Left kidney (tissue), 2 donors: ENCODE results near the gene NOTCH2. TPM values are rescaled to one million over a fixed set of nuclear protein-coding genes. Genes with fewer than 3 reads are reported as not detected.
A peak's percentile ranks its signal among the peaks of the same experiment; 100 is the strongest.

Source experiments
- DNase-seq: peaks from one replicate; pipeline ENCODE4 v3.0.0-alpha.2; 2013
- polyA plus RNA-seq: library from polyadenylated mRNA; unstranded; fragments of 120-200 nt; gene quantifications from one replicate; pipeline ENCODE4 v1.2.1, GENCODE V29; 2013; ENCODE audit not compliant: insufficient read length

NOTCH2 gene
- polyA plus RNA-seq, 1 donor = 172 TPM

DNA sequence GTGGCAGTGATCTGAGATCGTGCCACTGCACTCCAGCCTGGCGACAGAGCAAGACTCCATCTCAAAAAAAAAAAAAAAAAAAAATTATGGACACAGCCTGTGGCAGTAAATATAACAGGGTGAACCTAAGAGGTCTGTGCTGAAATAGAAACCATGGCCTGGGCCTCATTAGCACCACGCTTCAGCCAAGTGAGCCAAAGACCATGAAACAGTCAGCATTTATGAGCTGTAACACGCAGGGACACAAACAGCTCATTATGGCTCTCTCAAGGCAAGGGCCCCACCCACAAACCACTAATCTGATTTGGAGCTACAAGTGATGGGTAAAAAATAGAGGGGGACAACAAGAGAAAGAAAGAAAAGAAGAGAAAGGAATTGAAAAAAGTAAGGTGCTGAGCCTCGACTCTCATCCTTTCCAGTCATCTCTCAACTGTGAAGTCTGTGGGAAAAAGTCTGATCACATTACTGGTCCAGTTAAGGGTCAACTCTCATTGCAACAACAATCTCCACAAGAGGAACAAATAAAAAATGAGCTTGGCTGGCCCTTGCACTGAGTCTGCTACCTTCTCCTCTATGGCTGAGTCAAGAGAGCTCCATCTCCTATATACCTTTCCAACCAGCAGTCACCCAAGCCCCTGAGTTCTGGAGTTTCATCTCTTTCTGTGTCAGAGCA, 93.7 kb downstream of the NOTCH2 start:
- DNase-seq = peak; percentile 33

- DNase-seq = no peak
These were observed 94.5 kb downstream of the NOTCH2 start for GRCh38 chr1:119975006-119975405.

DNA sequence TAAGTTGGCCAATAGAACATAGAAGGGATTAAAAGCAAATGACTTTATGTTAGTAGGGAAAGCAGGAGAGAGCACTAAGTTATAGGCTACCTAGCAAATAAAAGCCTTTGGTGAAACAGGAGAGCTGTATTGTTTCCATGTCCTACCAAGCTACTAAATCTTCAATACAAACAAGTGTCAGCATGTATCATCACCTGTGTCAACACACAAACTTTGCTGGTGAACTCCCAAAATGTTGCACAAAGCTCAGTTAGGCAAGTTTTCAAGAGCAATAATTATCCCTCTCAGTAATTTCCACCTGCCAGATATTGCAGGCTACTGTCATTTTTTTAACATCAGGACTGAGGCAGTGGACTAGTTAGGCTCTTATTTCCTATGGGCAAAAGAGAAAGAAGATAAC, 95.4 kb downstream of the NOTCH2 start:
- no peak for DNase-seq

GRCh38 chr1:119971710-119972570, 97.5 kb downstream of the NOTCH2 start:
- DNase-seq = no peak

DNA sequence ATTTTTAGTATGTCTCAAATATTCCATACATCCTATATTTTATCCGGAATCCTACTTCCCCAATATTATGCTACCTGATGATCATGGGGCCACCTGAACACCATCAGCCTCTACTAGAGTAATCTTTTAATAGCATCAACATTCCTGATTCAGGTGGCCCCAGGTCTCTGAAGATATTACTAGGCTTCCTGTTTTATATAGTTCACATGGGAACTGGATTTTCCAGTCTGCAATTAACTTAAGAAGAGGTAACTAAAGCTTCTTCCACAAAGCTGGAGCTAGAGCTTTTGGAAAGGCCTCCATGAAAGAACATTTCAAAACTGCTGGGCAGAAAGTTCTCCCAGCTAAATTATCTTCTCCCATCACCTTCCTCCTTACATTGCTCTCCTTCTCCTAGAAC, 100.9 kb downstream of the NOTCH2 start:
- DNase-seq = no peak

GRCh38 chr1:119968068-119968492, 101.4 kb downstream of the NOTCH2 start:
- peak; percentile 34 for DNase-seq

DNA sequence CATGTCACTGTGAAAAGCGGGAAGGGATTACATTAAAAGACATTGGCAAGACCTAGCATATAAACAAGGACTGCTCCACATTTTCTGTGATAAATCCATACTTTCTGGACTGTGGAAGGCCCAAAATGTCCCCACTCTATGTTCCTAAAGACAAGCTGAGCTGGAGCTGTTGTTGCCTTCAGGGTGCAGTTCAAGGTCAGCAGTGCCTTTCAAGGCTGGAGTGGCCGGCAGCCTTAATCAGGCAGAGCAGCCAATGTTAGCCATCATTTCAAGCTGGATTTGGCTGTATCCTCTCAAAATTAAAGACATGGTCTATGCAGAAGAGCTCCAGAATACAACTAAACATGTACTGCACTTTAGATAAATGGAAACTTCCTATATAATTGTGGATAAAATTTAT, 102.8 kb downstream of the NOTCH2 start:
- DNase-seq = no peak

DNA sequence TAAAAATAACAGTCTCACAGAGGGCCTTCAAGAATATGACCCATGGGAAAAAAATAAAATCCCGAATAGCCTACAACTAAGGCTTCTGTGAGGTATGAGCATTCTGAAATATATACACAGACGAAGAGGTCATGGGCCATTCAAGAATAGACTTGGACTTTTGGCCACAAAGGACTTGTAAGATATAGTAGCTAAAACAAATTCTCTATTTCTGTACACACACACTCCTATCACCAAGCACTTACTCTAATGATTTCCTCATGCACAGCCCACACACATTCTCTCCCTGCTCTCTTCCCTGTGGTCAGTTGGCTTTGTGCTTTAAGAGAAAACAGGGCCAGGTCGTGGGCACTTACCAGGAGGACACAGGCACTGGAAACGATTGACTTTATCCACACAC, 103.4 kb downstream of the NOTCH2 start:
- DNase-seq = no peak

DNA sequence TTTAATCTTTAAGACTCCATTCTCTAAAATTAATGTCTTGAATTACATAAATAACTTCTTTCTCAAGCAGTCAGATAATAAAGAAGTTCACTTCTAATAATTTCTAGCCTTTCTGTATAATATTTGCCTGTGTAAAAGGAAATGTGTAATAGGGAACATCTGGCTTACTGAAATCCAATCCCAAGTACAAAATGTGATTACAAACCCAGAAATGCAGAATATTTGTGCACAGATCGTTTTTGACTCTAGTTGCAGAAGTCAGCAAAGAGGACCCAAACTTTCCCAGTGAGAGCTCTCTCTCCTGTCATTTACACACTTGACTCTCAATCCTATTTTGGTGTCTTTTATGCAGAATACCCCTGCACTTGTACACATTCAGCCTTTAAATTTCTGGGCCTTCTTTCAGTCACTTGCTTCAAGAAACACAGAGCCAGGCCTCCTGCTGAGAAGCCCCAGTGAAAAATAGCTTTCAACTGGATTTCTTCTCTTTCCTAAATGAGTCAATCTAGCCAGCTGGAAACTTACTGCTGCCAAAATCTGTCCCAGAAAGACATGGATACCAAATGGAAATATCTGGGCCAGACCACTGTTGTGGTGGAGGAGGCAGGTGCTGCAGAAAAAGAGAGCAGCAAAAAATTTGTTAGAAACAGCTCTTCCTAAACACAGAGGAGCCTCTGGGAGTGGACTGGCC, 104.6 kb downstream of the NOTCH2 start:
- no peak for DNase-seq

DNA sequence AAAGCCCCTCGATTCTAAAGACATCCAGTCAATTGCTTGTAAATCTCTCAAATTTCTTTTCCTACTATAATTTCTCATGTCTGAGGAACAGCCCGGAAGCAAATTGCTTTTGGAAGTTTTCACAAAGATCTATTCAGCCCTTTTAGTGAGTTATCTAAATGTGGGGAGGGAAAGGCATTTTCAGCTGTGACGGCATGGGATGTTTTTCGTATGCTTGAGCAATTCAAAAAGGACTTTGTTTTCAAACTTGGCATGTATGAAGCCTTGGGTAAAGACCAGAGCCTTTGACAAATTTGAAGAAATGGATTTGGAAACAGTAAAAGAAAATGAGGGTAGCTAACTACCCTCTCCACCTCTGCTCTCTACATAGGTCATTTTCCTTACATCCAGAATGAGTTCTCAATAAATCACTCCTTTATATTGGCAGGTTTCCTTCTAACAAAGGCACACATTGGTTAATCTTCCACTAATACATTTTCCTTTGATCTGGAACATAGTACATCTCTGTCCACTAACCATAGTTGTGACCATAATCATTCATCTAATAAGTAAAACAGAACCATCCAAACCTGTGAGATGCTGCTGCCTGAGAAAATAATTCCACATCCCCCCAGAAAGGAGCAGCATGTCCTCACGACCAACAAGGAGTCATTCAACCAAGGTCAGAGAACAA, 107.0 kb downstream of the NOTCH2 start:
- DNase-seq = no peak

DNA sequence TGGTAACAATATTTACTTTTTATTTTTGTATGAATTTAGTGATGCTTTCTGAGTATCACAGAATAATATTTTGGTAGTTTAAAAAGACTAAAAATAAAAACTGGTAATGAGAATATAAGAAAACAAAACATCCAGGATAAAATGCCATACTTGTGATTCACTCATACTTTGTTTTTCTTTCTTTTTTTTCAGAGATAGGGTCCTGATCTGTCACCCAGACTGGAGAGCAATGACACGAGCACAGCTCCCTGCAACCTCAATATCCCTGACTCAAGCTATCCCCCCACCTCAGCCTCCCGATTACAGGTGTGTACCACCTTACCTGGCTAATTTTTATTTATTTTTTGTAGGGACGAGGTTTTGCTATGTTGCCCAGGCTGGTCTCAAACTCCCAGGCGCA, 109.0 kb downstream of the NOTCH2 start:
- DNase-seq = no peak

GRCh38 chr1:119959268-119960220, 109.9 kb downstream of the NOTCH2 start:
- DNase-seq = no peak

DNA sequence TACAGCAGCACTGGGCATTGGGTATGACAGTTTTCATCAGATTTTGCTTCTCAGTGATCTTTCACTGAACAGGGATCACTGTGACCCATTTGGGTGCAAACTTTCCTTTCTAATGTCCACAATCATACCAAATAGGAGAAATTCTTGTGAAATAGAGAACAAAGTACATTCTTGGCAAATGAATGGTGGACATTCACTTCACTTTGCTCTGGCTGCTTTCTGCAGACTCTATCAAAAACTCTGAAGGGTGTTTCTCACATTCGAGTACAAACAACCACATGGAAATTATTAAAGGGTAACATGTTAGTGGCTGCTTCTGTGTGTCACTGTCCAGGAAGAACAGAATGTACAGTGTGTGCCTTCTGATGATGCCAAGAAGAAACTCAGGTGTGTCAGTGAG, 111.2 kb downstream of the NOTCH2 start:
- DNase-seq = no peak

GRCh38 chr1:119956306-119956705, 113.2 kb downstream of the NOTCH2 start:
- no peak for DNase-seq

GRCh38 chr1:119954476-119955422, 114.7 kb downstream of the NOTCH2 start:
- no peak for DNase-seq

- DNase-seq = no peak
These were observed 116.0 kb downstream of the NOTCH2 start for GRCh38 chr1:119953266-119953998.

DNA sequence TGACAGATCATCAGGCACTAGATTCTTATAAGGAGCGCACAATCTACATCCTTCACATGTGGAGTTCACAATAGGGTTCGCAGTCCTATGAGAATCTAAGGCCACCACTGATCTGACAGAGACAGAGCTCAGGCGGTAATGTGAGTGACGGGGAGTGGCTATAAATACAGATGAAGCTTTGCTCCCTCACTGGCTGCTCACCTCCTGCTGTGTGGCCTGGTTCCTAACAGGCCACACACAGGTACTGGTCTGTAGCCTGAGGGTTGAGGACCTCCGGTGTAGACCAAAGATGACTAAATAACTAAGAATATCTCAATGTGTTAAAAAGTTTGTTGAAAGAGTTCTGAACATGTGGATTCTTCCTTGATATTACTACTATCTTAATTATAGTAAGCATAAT, 117.0 kb downstream of the NOTCH2 start:
- DNase-seq = no peak

- peak; percentile 77 for DNase-seq
These were observed 120.9 kb downstream of the NOTCH2 start for GRCh38 chr1:119948342-119949214.
